Activated CD4-positive, alpha-beta T cell treated with anti-CD3 and anti-CD28 coated beads, Interleukin-2, amount 50 U/mL, for 4 hours (primary cell): ENCODE data around the gene SECISBP2.
"Not testable (repeated sequence)": the region's sequence is repeated elsewhere in the genome, so short reads cannot be mapped to it uniquely, and the experiment has no call there.

Experiments used
- DNase-seq, 2 experiments: peaks; one replicate each; pipeline ENCODE4 v3.0.0-alpha.2; 2020

Gene SECISBP2

DNA sequence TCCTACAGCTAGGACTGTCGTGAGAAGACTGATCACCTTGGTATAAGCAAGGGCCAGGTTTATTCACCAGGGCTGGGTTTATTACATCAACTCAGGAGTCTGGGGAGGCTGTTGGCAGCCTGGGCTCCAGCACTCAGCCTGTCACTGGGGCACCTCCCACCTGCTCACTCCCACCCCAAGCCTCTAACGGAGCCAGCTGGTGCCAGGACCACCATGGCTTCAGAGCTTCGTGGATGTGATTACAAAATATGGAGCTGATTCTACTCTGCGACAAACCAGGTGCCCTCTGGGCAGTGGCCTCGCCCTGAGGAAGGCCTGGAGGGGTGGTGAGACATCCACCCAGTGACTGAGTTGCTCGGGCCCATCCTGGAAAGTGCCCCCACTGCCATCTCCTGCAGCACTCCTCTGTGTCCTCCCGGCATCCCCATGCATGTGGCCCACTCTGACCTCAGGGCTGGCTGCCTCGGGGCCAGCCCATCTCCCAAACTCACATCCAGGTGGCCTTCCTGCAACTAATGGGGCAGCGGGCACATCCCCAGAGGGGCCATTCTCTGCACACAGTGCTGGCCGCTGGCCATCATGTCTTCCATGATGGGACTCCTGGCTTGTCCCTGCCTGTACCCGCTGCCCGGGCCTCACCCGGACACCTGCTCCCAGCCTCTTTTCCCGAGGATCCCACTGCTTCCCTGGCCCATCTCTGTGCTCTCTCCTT is 49.6 kb downstream of the SECISBP2 start:
- no peak for DNase-seq

DNA sequence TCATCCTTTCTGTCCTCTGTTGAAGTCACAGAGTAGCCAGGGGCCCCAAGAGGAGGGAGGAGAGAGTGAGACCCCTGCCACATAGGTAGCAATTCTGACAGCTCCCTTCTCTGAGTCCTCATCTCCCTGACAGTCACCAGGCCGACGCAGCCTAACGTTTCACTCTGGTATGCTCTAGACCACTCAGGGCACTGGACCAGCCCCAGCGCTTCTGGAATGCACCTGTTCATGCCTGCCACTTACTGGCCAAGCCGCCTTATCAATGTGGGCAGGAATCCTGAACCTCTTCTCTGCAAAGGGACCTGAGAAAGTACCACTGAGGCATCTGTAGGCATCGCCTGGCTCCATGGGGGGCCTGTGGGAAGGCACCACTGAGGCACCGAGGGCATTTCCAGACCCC is 50.2 kb downstream of the SECISBP2 start:
- DNase-seq: no peak

DNA sequence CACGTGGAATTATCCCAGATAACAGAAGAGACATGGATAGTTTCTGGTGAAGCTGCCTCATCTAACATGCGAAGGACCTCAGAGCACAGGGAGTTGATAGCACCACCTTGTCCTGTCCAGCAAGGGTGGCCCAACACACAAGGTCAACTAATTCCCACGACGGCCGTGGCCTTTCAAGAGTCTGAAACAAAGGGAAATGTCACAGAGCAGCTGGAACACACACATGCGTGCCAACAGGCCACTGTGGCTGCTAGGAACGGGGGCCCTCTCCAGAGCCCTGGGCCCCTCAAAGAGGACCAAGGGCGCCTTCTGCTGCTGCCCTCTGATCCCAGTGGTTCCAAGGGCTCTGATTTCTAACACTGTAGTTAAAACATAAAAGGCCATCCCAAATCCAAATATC is 50.7 kb downstream of the SECISBP2 start:
- DNase-seq: no peak

DNA sequence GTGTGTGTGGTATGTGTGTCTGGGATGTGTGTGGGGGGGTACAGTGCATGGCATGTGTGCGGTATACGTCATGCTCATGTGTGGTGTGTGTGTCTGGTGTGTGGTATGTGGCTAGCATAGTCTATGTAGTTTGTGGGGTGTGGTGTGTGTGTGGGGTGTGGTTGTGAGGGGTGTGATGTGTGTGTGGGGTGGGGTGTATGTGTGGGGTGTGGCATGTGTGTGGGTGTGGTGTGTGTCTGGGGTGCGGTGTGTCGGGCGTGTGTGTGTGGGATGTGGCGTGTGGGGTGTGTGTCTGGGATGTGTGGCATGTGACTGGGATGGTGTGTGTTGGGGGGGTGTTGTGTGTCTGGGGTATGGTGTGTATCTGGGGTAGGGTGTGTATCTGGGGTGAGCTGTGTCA is 52.3 kb downstream of the SECISBP2 start:
- DNase-seq: no peak

DNA sequence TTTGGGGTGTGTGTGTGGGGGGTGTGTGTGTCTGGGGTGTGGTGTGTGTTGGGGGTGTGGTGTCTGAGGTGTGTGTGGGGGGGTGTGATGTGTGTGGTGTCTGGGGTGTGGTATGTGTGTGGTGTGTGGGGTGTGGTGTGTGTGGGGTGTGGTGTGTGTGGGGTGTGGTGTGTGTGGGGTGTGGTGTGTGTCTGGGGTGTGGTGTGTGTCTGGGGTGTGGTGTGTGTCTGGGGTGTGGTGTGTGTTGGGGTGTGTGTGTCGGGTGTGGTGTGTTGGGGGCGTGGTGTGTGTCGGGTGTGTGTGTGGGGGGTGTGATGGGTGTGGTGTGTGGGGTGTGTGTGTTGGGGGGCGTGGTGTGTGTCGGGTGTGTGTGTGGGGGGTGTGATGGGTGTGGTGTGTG is 53.5 kb downstream of the SECISBP2 start:
- not testable (repeated sequence) for DNase-seq

DNA sequence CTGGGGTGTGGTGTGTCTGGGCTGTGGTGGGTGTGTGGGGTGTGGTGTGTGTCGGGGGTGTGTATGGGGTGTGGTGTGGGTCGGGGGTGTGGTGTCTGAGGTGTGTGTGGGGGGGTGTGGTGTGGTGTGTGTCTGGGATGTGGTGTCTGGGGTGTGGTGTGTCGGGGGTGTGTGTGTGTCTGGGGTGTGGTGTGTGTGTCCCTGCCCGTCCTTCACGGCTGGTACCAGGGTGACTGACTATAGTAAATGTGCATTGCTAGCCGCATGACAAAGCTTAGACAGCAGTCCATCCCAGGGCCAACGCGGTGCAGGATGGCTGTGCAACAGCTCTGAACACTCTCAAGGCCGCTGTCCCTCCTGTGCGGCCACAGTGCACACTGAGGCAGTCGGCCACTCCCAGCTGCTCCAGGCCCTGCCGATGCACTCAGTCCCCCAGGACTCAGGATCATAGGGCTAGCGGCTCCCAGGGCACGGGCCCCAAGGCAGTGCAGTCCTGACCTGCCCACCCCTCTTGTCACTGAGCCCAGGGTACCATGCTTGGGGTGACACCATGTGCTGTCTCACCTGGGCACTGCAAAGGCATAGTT is 54.0 kb downstream of the SECISBP2 start:
- peak; percentile 20 to 25 for DNase-seq

DNA sequence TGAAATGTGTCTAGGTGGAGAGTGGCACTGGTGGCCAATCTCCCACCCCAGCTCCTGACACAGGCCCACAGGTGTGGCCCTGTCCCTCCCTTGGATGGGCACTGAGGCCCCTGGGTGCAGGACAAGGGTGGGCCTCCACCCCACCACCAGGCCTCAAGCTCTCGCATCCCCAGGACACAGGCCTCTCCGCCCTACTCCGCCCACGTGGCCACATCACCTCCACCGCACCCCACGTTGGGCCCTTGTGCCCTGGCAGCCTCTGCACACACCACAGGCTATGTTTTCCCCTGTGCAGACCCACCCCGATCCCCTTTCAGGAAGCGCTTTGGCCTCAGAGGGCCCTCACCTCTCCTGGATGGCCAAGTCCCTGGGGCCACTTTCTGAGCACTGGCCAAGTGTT is 54.7 kb downstream of the SECISBP2 start:
- no peak for DNase-seq

DNA sequence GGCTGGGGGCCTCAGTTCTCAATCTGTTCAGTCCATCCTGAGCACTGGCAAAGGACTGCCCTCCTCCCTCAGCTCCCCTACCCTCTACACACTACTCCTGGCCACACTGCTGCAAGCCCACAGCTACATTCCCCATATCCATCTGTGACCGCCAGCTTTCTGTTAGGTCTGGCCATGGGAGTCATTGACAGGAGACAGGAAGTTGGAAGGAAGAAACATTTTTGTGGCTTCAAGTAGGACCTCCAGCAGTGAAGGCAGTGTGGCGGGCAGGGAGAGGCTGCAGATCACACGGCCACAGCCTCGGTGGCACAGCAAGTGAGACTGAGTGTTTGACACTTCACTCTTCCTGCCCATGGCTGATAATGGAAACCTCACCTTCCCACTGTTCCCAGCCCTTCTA is 55.9 kb downstream of the SECISBP2 start:
- no peak for DNase-seq

DNA sequence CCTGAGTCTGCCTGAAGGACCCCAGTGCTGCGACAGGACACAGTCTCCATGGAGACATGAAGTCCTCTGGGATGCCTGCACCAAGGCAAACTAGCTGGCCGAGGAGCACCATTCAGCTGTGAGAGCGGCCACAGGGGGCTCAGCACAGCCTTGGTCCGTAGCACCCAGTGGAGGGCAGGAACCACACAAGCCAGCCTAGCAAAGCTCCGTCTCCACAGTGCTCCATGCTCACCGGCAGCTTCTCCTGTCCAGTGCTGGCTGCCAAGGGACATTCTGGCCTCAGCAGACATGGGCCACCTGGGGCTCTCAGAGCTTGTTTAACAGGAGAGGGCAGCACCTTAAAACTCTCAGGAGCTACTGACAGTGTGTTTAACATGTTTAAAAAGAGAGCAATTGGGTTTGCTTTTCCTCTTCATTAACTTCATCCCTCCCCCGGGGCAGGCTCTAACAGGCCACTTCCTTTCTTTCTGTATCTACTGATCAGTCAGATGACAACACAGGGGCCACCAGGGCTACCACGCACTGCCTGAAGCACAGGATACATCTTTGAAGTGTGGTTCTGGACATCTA is 57.0 kb downstream of the SECISBP2 start:
- no peak for DNase-seq

DNA sequence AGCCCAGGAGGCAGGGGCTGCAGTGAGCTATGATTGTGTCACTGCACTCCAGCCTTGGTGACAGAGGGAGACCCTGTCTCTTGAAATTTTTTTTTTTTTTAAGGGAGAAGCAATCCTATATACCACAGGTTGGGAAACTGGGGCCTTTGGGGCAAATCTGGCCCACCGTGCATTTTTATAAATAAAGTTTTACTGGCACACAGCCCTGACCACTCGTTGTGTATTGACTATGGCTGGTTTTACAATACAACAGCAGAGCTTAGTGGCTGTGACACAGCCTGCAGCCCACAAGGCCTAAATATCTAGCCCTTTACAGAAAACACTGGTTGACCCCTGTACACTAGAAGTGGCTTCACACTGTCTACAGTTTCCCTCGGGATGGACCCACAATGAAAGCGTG is 58.0 kb downstream of the SECISBP2 start:
- DNase-seq: no peak

DNA sequence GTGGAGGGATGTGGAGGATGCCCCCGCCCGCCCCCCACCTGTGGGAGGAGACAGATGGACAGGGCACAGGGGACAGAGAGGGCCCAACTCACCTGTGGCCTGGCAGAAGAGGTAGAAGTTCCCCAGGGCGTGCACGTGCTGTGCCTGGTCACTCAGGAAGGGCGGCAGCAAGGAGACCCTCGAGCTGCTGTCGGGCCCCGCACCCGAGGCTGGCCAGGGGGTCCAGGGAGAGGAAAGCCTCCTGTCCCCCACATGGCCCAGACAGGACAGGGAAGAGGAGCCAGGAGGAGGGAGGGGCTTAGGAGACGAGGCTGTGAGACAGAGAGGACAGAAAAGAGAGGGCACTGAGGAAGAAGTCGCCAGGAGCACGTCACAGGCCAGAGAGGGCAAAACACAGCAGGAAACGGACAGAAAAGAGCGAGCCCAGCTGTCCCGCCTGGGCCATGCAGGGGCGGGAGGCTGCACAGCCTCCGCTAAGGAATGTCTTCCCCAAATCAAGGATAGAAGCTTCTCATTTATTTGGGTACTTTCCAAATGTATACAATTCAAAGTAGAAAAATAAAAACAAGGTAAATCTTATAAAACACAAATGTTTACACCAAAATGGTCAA is 58.5 kb downstream of the SECISBP2 start:
- no peak for DNase-seq

DNA sequence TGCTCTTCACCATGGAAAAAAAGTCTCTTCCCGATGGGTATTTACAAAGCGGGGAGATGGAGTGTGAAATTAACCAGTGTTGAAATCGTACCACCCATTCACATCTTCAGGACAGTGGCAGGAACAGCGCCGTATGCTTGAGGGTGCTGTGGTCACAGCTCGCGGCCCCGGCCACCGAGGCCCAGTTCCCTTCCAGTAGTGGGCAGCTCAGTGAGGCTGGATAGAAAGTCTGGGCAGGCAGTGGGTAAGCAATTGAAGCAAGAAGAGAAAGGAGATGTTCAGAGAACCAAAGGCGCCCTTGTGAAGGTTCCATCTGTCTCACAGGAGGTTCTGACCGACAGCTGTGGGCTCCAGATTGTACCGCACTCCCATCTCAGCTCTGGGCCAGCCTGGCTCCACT is 59.1 kb downstream of the SECISBP2 start:
- DNase-seq: no peak

DNA sequence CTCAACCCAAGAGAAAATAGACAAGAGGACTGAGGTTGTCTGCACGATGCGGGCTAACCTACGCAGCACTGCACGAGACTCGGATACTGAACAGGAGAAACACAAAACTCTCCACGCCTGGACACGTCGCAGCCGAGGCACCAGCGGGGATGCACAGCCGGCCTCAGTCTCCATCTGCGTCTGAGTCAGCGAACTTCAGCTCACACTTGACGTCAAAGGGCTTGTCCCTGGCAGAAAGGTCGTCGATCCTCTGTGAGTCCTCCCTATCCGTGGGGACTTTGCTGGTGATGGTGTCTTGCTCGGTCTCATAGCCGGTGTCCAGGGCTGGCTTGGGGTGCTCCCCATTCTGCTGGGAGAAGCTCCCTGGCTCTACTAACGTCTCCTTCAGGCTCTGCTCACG is 60.2 kb downstream of the SECISBP2 start:
- DNase-seq: no peak

DNA sequence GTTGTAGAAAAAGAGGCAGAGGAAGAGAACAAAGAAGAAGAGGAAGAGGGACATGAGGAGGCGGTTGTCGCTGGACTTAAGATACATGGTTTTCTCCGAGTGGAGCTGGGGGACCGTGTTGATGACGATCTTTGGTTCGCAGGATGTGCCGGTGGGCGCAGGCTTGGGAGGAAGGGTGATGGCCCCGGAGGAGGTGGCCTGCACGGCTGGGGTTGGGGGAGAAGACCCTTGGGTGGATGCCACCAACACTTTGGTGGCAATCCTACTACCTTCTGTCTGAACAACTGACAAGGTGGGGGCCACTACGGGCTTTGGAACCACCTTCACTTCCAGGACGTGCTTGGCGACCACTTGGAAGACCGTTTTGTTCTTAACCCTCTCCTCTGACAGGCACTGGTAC is 60.7 kb downstream of the SECISBP2 start:
- no peak for DNase-seq

DNA sequence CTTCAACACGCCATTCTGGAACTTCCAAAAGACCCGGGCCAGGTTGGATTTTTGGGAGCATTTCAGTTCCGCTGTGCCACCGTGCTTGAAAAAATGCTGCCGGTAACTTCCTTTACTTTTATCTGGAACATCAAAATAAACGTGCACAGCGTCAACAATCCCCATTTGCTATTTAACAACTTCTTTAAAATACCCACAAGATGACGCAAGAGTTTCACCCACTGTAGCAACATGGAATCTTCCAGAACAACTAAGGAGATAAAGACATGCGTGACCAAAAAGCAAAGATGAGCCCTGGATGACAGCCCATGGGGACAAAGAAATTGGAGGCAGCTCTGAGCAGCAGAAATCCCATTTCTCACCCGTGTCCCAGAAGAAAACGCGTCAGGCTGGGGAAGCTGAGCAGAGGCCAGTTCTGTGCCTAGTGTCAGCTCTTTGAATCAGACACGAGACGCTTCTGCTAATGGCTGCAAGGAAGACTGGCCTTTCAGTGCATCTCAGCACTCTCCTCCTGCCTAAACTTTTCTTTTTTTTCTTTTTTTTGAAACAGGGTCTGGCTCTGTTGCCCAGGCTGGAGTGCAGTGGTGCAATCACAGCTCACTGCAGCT is 61.3 kb downstream of the SECISBP2 start:
- no peak for DNase-seq

DNA sequence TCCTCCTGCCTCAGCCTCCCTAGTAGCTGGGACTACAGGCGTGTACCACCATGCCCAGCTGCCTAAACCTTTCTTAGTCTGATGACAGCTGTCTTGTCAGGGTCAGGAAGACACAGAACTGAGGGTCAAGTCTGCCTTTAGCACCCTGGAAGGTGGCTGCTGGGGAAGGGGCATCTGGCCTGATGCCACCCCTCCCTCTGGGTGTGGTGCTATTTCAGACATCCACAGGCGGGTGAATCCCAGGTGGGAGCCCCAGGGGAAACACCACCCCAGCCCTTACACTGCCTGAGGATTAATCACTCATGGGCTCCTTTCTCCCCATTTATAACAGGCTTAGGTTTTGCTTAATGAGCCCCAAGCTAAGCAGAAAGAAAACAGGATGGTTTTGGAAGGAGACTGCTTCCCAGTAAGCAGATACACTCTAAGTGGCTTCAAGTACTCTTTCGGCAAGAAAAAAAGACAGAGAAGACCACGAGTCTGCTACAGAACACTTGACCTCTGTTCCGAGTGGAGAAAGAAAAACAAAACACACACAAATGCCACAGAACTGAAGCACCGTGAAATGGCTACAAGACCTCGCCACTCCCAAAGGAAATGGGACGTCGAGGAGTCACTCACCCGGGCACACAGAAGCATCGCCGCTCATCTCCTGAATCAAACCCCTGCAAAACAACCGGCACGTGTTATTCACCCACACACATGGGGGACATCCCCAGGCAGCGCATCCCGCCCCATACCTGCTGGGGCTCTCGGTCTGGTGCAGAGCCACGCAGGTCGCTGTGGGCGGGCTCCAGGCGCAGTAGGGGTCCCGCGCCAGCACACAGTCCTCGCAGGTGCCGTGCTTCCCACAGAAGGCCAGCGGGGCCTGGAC is 62.4 kb downstream of the SECISBP2 start:
- no peak for DNase-seq

DNA sequence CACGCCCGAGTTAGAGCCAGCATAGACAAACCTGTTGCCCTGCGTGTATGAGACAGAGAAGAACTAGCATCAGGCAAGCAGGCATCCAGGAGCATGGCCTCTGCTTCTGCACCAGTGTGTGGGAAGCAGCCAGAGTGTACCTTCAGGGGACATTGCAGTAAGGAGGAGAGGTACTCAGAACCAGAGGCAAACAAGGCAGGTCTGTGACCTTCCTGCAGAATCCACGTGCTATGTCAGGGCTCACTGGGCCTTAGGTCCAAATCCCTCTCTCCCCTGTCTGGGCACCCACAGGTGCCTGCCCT is 63.0 kb downstream of the SECISBP2 start:
- DNase-seq: no peak

DNA sequence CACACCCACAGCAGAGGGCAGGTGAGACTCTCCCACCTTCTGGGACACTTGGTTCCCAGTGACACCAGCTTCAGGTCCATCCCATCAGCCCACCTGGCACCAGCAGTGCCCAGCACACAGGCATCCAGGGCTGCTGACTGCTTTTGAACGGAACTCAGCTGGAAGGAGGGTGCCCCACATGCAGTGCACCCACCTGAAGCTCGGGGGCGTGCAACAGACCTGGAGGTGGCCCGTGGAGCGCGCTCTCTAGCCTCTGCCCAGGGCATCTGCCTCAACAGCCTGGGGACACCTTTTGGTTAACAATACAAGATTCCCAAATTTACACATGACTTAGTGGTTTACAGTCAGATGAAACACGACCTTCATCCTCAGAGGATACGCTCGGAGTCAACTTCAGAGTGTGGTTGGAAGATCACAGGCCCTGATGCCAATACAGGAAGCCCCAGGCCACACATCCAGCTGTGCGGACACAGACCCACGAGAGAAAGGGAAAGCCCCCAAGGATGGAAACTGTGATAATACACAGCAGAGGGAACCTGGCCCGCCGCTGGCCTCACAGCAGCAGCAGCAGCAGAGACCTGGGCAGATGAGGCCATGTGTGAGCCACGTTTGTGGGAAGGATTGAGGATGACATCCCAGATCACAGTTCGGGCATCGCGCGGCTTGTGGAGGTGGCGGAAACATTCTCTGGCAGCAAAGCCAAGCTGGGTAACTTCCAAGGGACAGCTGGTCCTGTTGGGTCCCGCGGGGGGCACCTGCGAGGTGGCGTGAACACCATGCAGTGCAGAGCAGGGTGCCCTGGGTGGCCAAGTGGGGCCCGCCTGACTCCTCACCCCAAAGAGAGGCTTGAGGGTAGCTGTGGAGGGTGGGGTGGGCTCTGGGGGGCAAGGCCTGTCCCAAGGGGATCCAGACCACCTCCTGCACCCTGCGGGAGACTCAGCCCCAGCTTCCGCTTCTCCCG is 64.0 kb downstream of the SECISBP2 start:
- no peak for DNase-seq

DNA sequence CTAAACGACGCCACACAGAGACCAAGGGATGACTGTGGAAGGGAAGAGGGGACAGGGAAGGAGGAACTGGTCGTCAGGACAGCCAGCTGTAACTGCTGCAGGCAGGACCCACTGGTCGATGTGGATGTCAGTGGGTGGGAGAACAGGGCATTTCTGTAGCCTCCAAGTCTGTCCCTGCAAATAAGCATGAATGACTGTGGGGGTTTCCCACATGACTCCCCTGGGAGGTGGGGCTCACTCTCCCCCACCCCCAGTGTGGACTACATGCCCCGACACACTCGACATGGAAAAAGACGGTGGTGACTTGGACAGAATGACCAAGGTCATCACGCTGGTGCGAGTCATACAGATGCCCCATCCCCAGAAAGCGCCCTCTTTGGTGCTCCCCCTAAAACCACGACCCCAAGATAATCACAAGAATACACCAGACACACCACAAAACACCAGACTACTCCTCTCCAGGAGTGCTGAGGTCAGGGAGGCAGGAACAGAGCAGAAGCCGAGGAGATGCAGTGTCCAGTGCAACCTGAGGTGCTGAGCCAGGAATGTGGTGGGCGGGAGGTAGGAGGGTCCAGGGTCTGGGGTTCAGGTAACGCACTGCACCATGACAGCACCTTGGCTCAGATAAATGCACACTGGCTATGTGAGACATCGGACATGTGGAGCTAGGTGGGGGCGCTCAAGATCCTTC is 64.9 kb downstream of the SECISBP2 start:
- no peak for DNase-seq

DNA sequence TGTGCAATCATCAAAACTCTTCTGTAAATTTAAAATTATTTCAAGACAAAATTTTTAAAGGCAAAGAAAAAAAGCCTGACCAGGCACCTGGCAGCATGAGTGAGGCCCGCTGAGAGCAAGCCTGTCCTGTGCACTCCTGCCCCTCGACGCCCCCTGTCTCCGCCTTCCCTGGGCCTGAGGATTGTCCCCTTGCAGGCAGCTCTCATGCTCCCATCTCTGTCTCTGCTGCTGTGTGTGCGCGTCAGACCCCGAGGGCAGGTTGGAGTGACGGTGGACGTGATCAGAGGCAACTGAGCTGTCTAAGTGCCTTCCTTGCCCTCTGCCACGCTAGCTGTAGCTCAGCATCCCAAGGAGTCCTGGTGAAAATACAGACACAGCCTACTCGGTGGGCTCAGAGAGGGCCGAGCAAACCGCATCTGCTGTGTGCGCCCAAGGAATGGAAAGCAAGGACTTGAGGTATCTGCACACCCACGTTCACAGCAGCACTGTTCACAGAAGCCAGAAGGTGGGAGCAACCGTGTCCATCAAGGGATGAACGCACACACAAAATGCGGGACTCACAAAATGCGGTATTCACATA is 65.5 kb downstream of the SECISBP2 start:
- DNase-seq: no peak

DNA sequence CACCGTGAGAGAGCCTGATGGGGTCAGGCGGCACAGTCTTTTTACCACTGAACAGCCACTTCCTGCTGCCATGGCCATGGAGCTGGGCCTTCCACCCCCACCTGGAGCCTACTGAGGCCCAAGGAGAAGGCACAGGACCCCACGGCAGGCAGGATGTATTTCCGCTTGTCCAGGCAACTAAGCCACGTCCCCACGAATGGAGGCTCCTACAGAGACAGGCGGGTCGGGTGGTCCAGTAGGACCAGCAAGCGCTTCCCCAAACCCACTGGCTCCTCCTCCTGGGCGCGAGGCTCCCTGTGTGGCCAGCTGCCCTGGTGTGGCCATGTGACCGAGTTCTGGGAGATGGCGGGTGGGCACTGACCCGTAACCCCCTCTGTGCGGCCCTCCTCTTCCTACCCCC is 66.5 kb downstream of the SECISBP2 start:
- no peak for DNase-seq
